Hindlimb muscle (tissue), 1 donor: ENCODE measurements around the gene SNRPN. TPM values are rescaled to one million over a fixed set of nuclear protein-coding genes. Genes with fewer than 3 reads are reported as not detected.
"Not testable (repeated sequence)": the region's sequence is repeated elsewhere in the genome, so short reads cannot be mapped to it uniquely, and the experiment has no call there.

ENCODE experiments used
- DNase-seq: peaks from one replicate; pipeline ENCODE4 v3.0.0-alpha.2; 2013
- polyA plus RNA-seq: library from polyadenylated mRNA; unstranded; fragments of 120-200 nt; gene quantifications from one replicate; pipeline ENCODE4 v1.2.1, GENCODE V29; 2013; ENCODE audit not compliant: insufficient read length

SNRPN gene
- polyA plus RNA-seq, 1 donor = 170 TPM

GRCh38 chr15:24971772-24972171, 17.0 kb downstream of the SNRPN start:
- DNase-seq = no peak

- DNase-seq = not testable (repeated sequence)
These were observed 17.9 kb downstream of the SNRPN start for GRCh38 chr15:24972707-24973106.

GRCh38 chr15:24976932-24977331, 22.1 kb downstream of the SNRPN start:
- DNase-seq = no peak

- no peak for DNase-seq
These were observed 22.9 kb downstream of the SNRPN start for GRCh38 chr15:24977686-24978085.

- no peak for DNase-seq
These were observed 30.4 kb downstream of the SNRPN start for GRCh38 chr15:24985224-24985623.

- DNase-seq = no peak
These were observed 31.9 kb downstream of the SNRPN start for GRCh38 chr15:24986653-24987052.

- no peak for DNase-seq
These were observed 64.6 kb downstream of the SNRPN start for GRCh38 chr15:25019434-25019833.

- no peak for DNase-seq
These were observed 67.4 kb downstream of the SNRPN start for GRCh38 chr15:25022233-25022632.

Other genes starting within 250 kb of the SNRPN start
- 15.0 TPM for gene SNURF, start within 50 bp of the SNRPN start, polyA plus RNA-seq